ENCODE data around the gene ST6GALNAC2.
"Not testable (repeated sequence)": the region's sequence is repeated elsewhere in the genome, so short reads cannot be mapped to it uniquely, and the experiment has no call there.

The ST6GALNAC2 gene

DNA sequence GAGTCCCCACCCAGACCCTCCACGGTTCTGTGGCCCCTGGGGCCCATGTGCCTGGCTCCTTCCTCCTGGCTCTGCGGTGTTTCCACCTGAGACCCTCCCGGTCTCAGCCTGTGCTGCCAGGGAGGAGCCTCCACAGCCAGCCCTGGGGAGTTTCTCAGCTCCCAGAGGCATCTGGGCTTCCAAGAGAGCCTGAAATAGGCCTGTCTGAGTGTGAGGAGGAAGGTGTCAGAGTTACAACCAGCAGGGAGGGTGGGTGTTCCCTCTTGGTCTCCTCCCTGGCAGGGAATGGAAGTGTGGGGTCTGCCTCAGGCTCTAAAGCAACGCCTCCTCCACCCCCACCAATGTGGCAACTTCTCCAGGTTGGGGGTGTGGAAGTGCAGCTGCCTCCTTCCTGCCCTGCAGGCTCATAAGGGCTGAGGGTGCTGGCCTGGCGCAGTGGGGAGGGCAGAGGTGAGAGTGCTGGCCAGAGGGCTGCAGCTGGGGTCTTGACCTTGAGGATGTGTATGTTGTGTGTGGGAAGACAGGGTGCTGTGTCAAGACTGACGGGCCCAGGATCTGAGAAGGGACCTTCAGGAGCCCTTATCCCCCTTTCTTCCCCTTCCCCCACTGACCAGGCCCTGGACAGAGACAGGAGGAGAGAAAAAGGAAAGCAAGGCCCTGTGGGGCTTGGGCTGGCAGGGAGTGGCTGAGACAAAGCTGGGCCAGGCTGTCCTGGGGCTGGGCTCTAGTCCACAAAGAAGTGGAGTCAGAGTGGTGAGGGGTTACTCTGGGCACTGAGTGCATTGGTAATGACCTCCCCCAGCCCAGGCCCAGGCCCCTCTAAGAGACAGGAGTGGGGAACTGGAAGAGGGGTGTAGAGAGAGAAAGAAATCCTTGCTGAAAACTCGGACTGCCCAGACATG lies 50.6 kb downstream of the ST6GALNAC2 start:
- Histone ChIP-seq H3K36me3 (ENCODE audit: insufficient read depth) (no peaks in the 10 kb centered on the region), H4K20me1 (ENCODE audit: insufficient read depth) (no peaks in the 10 kb centered on the region), H2AFZ (ENCODE audit: low read depth) (no peak overlapping the region), H3K27me3 (ENCODE audit: insufficient read depth, low read depth) (peaks cover 29% of the 10 kb centered on the region; the same call in 1 of the 2 replicates), H3K4me1 (ENCODE audit: low read depth, poor library complexity, severe bottlenecking) (no peaks in the 10 kb centered on the region), H3K4me2 (no peak overlapping the region), H3K79me2 (ENCODE audit: insufficient read depth, low read depth) (no peaks in the 10 kb centered on the region), H3K9ac (no peak overlapping the region), H3K4me3 (IDR thresholded peaks at IDR 0.05; ENCODE audit: insufficient read depth, low read depth, low read length) (no peak overlapping the region), H3K27ac (no peak overlapping the region)
- TF ChIP-seq CTCF (conservative IDR thresholded peaks at IDR 0.05; ENCODE audit: low read depth, low read length) = no peak

DNA sequence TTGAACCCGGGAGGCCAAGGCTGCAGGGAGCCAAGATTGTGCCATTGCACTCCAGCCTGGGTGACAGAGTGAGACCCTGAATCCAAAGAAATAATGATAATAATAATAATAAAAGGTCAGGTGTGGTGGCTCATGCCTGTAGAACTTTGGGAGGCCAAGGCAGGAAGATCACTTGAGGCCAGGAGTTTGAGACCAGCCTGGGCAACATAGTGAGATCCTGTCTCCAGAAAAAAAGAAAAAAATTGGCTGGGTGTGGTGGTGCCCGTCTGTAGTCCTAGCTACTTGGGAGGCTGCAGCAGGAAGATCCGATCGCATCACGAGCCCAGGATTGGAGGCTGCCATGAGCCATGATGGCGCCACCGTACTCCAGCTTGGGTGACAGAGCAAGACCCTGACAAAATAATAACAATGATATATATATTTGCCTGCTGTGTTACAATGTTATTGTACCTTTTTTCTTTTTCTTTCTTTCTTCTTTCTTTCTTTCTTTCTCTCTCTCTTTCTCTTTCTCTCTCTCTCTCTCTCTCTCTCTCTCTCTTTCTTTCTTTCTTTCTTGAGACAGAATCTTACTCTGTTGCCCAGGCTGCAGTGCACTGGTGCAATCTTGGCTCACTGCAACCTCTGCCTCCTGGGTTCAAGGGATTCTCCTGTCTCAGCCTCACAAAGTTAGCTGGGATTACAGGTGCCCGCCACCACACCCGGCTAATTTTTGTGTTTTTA lies 51.9 kb downstream of the ST6GALNAC2 start:
- not testable (repeated sequence) for H3K4me1 ChIP-seq (ENCODE audit: low read depth, poor library complexity, severe bottlenecking); H3K4me2 ChIP-seq; H3K79me2 ChIP-seq (ENCODE audit: insufficient read depth, low read depth); H3K9ac ChIP-seq; H3K36me3 ChIP-seq (ENCODE audit: insufficient read depth); H3K27ac ChIP-seq; H2AFZ ChIP-seq (ENCODE audit: low read depth); H4K20me1 ChIP-seq (ENCODE audit: insufficient read depth); H3K4me3 ChIP-seq (IDR thresholded peaks at IDR 0.05; ENCODE audit: insufficient read depth, low read depth, low read length)
- H3K27me3 ChIP-seq (ENCODE audit: insufficient read depth, low read depth) = peaks cover 23% of the 10 kb centered on the region; the same call in 1 of the 2 replicates

DNA sequence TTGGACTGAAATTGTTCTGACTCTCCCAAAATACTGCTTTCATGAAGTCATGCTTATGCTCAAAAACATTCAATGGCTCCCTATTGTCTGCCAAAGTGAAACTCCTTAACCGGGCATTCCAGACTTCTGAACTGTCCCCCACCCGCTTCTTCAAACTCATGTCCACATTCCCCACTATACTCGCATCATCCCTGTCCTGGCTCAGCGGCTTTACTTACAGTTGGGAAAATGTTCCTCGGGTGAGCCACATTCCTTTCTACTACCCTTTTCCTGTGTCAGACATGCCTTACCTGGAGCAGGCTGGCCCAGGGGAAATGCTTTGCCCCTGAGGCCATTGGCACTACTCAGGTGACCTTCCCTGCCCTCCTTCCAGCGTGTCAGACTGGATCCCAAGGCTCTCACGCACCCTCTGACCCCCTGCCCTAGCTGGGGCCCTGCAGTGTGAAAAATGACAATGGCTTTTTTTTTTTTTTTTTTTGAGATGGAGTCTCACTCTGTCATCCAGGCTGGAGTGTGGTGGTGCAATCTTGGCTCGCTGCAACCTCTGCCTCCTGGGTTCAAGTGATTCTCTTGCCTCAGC lies 53.5 kb downstream of the ST6GALNAC2 start:
- H2AFZ ChIP-seq (ENCODE audit: low read depth) = no peak overlapping the region
- no peaks in the 10 kb centered on the region for H3K36me3 ChIP-seq (ENCODE audit: insufficient read depth)
- H3K27ac ChIP-seq = no peak overlapping the region
- TF ChIP-seq CTCF (conservative IDR thresholded peaks at IDR 0.05; ENCODE audit: low read depth, low read length) = no peak
- no peak overlapping the region for H3K9ac ChIP-seq
- H3K4me1 ChIP-seq (ENCODE audit: low read depth, poor library complexity, severe bottlenecking) = no peaks in the 10 kb centered on the region
- H3K79me2 ChIP-seq (ENCODE audit: insufficient read depth, low read depth) = no peaks in the 10 kb centered on the region
- no peak overlapping the region for H3K4me2 ChIP-seq
- H3K27me3 ChIP-seq (ENCODE audit: insufficient read depth, low read depth) = peaks cover 34% of the 10 kb centered on the region; the same call in 1 of the 2 replicates
- no peak overlapping the region for H3K4me3 ChIP-seq (IDR thresholded peaks at IDR 0.05; ENCODE audit: insufficient read depth, low read depth, low read length)
- H4K20me1 ChIP-seq (ENCODE audit: insufficient read depth) = no peaks in the 10 kb centered on the region

DNA sequence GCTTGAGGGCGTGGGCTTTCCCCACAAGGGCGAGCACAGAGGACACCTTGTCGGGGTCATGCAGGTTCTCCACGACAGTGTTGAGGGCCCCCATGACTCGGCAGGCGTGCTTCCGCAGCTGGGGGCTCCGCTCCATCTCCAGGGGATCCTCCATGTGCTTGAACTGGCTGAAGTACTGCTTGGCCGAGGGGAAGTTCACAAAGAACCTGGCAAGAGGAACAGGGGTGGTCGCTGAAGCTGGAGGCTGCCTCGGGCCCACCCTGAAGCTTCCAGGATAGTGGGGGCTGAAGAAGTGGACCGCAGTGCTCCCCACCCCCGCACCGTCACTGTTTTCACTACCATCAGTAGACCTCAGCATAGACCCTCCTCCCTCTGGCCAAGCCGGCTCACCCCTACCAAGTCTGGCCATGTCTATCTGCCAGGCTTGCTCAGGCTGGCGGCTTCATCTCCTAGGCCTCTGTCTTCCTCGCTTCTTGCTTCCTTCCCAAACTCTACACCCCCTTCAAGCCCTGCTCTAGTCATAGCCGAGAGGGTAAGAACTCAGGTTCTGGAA lies 54.1 kb downstream of the ST6GALNAC2 start:
- H4K20me1 ChIP-seq (ENCODE audit: insufficient read depth) = no peaks in the 10 kb centered on the region
- H2AFZ ChIP-seq (ENCODE audit: low read depth) = no peak overlapping the region
- no peaks in the 10 kb centered on the region for H3K4me1 ChIP-seq (ENCODE audit: low read depth, poor library complexity, severe bottlenecking)
- TF ChIP-seq CTCF (conservative IDR thresholded peaks at IDR 0.05; ENCODE audit: low read depth, low read length) = no peak
- no peak overlapping the region for H3K27ac ChIP-seq
- H3K4me2 ChIP-seq = no peak overlapping the region
- H3K9ac ChIP-seq = no peak overlapping the region
- H3K36me3 ChIP-seq (ENCODE audit: insufficient read depth) = no peaks in the 10 kb centered on the region
- peaks cover 34% of the 10 kb centered on the region; the same call in 1 of the 2 replicates for H3K27me3 ChIP-seq (ENCODE audit: insufficient read depth, low read depth)
- H3K4me3 ChIP-seq (IDR thresholded peaks at IDR 0.05; ENCODE audit: insufficient read depth, low read depth, low read length) = no peak overlapping the region
- no peaks in the 10 kb centered on the region for H3K79me2 ChIP-seq (ENCODE audit: insufficient read depth, low read depth)
